PFSK-1 (cell line): ENCODE results near the gene LRFN2.

Source experiments
- POLR2AphosphoS5 ChIP-seq: IDR thresholded peaks from 2 replicates; pipeline ENCODE4 v1.6.1; 2012; ENCODE audit warnings: low read depth, mild to moderate bottlenecking, control low read depth, low read length, moderate library complexity
- REST ChIP-seq, 2 experiments: IDR thresholded peaks; 2 replicates each; pipeline versions ENCODE4 v1.6.1 to v1.8.0; 2011 to 2012; ENCODE audit warnings: low read depth in 2 of 2, low read length in 2 of 2, control low read depth in 1 of 2, inconsistent platforms in 1 of 2, mild to moderate bottlenecking in 1 of 2, moderate library complexity in 1 of 2; ENCODE audit not compliant: insufficient read depth in 1 of 2

GRCh38 chr6:40536442-40536841, 50.7 kb downstream of the LRFN2 start:
- TF ChIP-seq POLR2AphosphoS5 (no peak), REST (IDR thresholded peaks at IDR 0.05; ENCODE audit: insufficient read depth in 1 of 2, low read depth in 2 of 2, low read length in 2 of 2) (no peak)
